ENCODE measurements around the gene ARPC1B. TPM values are rescaled to one million over a fixed set of nuclear protein-coding genes. Genes with fewer than 3 reads are reported as not detected.

Gene ARPC1B
- total and polyA plus RNA-seq, 2 donors from 2014 or later: 74.1 to 216 TPM

GRCh38 chr7:99404235-99404976 is 29.9 kb downstream of the ARPC1B start:
- no peak overlapping the region for H3K9ac ChIP-seq (ENCODE audit: low read length in 3 of 3)
- FAIRE-seq: no peak
- H3K36me3 ChIP-seq (ENCODE audit: control insufficient read depth in 2 of 3, insufficient read depth in 3 of 3, low read length in 3 of 3): peaks cover 5 to 33% (median 27%) of the 10 kb centered on the region in 3 donors
- TF ChIP-seq CTCF (IDR thresholded peaks at IDR 0.05; ENCODE audit: borderline replicate concordance, extremely low read depth, insufficient read depth): no peak
- DNase-seq: no peak
- H3K4me3 ChIP-seq (ENCODE audit: low read length in 3 of 3): no peak overlapping the region
- H3K27ac ChIP-seq (ENCODE audit: low read depth in 2 of 2, low read length in 2 of 2): no peak overlapping the region
- intact Hi-C loops (cut with DNase I): no loop called here
- H3K4me1 ChIP-seq (ENCODE audit: control insufficient read depth in 2 of 3, insufficient read depth in 2 of 3, low read depth in 1 of 3, low read length in 3 of 3): peaks cover 0 to 23% (median 8%) of the 10 kb centered on the region in 3 donors
- no peaks in the 10 kb centered on the region for H3K27me3 ChIP-seq (ENCODE audit: control insufficient read depth, insufficient read depth, low read length)
- H3K9me3 ChIP-seq (ENCODE audit: control insufficient read depth in 2 of 3, insufficient read depth in 1 of 3, low read length in 3 of 3): no peaks in the 10 kb centered on the region

- no peak overlapping the region for H3K27ac ChIP-seq (ENCODE audit: low read depth in 2 of 2, low read length in 2 of 2)
- H3K36me3 ChIP-seq (ENCODE audit: control insufficient read depth in 2 of 3, insufficient read depth in 3 of 3, low read length in 3 of 3): peaks cover 5 to 27% (median 22%) of the 10 kb centered on the region in 3 donors
- intact Hi-C loops (cut with DNase I): no loop called here
- no peak overlapping the region for H3K4me3 ChIP-seq (ENCODE audit: low read length in 3 of 3)
- no peaks in the 10 kb centered on the region for H3K27me3 ChIP-seq (ENCODE audit: control insufficient read depth, insufficient read depth, low read length)
- H3K9me3 ChIP-seq (ENCODE audit: control insufficient read depth in 2 of 3, insufficient read depth in 1 of 3, low read length in 3 of 3): no peaks in the 10 kb centered on the region
- no peak for TF ChIP-seq CTCF (IDR thresholded peaks at IDR 0.05; ENCODE audit: borderline replicate concordance, extremely low read depth, insufficient read depth)
- no peak for FAIRE-seq
- H3K4me1 ChIP-seq (ENCODE audit: control insufficient read depth in 2 of 3, insufficient read depth in 2 of 3, low read depth in 1 of 3, low read length in 3 of 3): peaks cover 0 to 24% (median 8%) of the 10 kb centered on the region in 3 donors
- H3K9ac ChIP-seq (ENCODE audit: low read length in 3 of 3): no peak overlapping the region
- no peak for DNase-seq
Observed at GRCh38 chr7:99404977-99405320, 30.4 kb downstream of the ARPC1B start.

GRCh38 chr7:99406557-99406956 is 32.0 kb downstream of the ARPC1B start:
- no peak for TF ChIP-seq CTCF (IDR thresholded peaks at IDR 0.05; ENCODE audit: borderline replicate concordance, extremely low read depth, insufficient read depth)
- Histone ChIP-seq H3K4me3 (ENCODE audit: low read length in 3 of 3) (no peak overlapping the region), H3K27me3 (ENCODE audit: control insufficient read depth, insufficient read depth, low read length) (no peaks in the 10 kb centered on the region), H3K27ac (ENCODE audit: low read depth in 2 of 2, low read length in 2 of 2) (no peak overlapping the region), H3K9me3 (ENCODE audit: control insufficient read depth in 2 of 3, insufficient read depth in 1 of 3, low read length in 3 of 3) (no peaks in the 10 kb centered on the region), H3K9ac (ENCODE audit: low read length in 3 of 3) (no peak overlapping the region), H3K36me3 (ENCODE audit: control insufficient read depth in 2 of 3, insufficient read depth in 3 of 3, low read length in 3 of 3) (peaks cover 11 to 23% (median 21%) of the 10 kb centered on the region in 3 donors), H3K4me1 (ENCODE audit: control insufficient read depth in 2 of 3, insufficient read depth in 2 of 3, low read depth in 1 of 3, low read length in 3 of 3) (peaks cover 0 to 28% (median 8%) of the 10 kb centered on the region in 3 donors)
- intact Hi-C loops (cut with DNase I): no loop called here
- DNase-seq (no peak), FAIRE-seq (no peak)

All from kidney (tissue), 14 donors.